Stimulated activated naive B cell treated with anti-CD40 and anti-IgM and Interleukin-4, amounts not matched to agents 10 μg/mL and 1 μg/mL and 100 μg/mL, for 72 hours (primary cell): ENCODE data around the gene RRP7A.
"Not testable (repeated sequence)": the region's sequence is repeated elsewhere in the genome, so short reads cannot be mapped to it uniquely, and the experiment has no call there.

Experiments
- ATAC-seq, 2 donors: fragments of 150-1000 bp; cut with Tn5 transposase; replicated peaks; 2 replicates each; pipeline ENCODE4 v1.10.0; 2021; ENCODE audit warnings: moderate library complexity in 1 of 2
- DNase-seq: peaks from one replicate; pipeline ENCODE4 v3.0.0; 2021
- H3K27ac Mint-ChIP-seq: one replicate; pipeline ENCODE4 v1.8.0; 2022; ENCODE audit warnings: mild to moderate bottlenecking, mixed read lengths
- H3K27me3 Mint-ChIP-seq, 2 donors: one replicate each; pipeline ENCODE4 v1.8.0; 2022; ENCODE audit warnings: mixed read lengths in 2 of 2
- H3K36me3 Mint-ChIP-seq, 2 donors: one replicate each; pipeline ENCODE4 v1.8.0; 2022; ENCODE audit warnings: mixed read lengths in 2 of 2, mild to moderate bottlenecking in 1 of 2
- H3K4me1 Mint-ChIP-seq, 2 donors: one replicate each; pipeline ENCODE4 v1.8.0; 2022; ENCODE audit warnings: mixed read lengths in 2 of 2, mild to moderate bottlenecking in 1 of 2
- H3K4me3 Mint-ChIP-seq, 2 donors: one replicate each; pipeline ENCODE4 v1.8.0; 2022; ENCODE audit warnings: mild to moderate bottlenecking in 2 of 2, mixed read lengths in 2 of 2, moderate library complexity in 1 of 2
- H3K9me3 Mint-ChIP-seq, 2 donors: one replicate each; pipeline ENCODE4 v1.8.0; 2022; ENCODE audit warnings: mixed read lengths in 2 of 2, mild to moderate bottlenecking in 1 of 2

Gene RRP7A

GRCh38 chr22:42548597-42549330, 29.2 kb upstream of the RRP7A start:
- no peaks in the 10 kb centered on the region for H3K9me3 Mint-ChIP-seq
- H3K27ac Mint-ChIP-seq, result no peak overlapping the region
- no peaks in the 10 kb centered on the region for H3K27me3 Mint-ChIP-seq
- ATAC-seq, result no peak
- no peak for DNase-seq
- no peaks in the 10 kb centered on the region for H3K36me3 Mint-ChIP-seq
- no peak overlapping the region for H3K4me3 Mint-ChIP-seq
- H3K4me1 Mint-ChIP-seq, result peaks cover 25 to 40% of the 10 kb centered on the region in 2 donors

GRCh38 chr22:42548126-42548525, 28.5 kb upstream of the RRP7A start:
- H3K4me3 Mint-ChIP-seq, ATAC-seq, H3K36me3 Mint-ChIP-seq, H3K27me3 Mint-ChIP-seq, H3K9me3 Mint-ChIP-seq, DNase-seq, H3K27ac Mint-ChIP-seq: not testable (repeated sequence)
- peaks cover 24 to 33% of the 10 kb centered on the region in 2 donors for H3K4me1 Mint-ChIP-seq

- Mint-ChIP-seq H3K9me3 (no peaks in the 10 kb centered on the region), H3K27me3 (no peaks in the 10 kb centered on the region), H3K4me1 (peaks cover 27 to 30% of the 10 kb centered on the region in 2 donors), H3K4me3 (no peak overlapping the region), H3K27ac (no peak overlapping the region), H3K36me3 (no peaks in the 10 kb centered on the region)
- ATAC-seq, result no peak
- DNase-seq, result no peak
These were observed 28.0 kb upstream of the RRP7A start for GRCh38 chr22:42547562-42547961.

- no peaks in the 10 kb centered on the region for H3K36me3 Mint-ChIP-seq
- peaks cover 8 to 13% of the 10 kb centered on the region in 2 donors for H3K4me1 Mint-ChIP-seq
- DNase-seq (no peak), ATAC-seq (no peak)
- no peaks in the 10 kb centered on the region for H3K27me3 Mint-ChIP-seq
- no peak overlapping the region for H3K27ac Mint-ChIP-seq
- no peak overlapping the region for H3K4me3 Mint-ChIP-seq
- no peaks in the 10 kb centered on the region for H3K9me3 Mint-ChIP-seq
These were observed 25.1 kb upstream of the RRP7A start for GRCh38 chr22:42544686-42545085.

GRCh38 chr22:42539236-42539771, 19.7 kb upstream of the RRP7A start:
- H3K4me3 Mint-ChIP-seq, result peak overlapping the region; percentile 21 to 28
- not testable (repeated sequence) for H3K36me3 Mint-ChIP-seq

GRCh38 chr22:42537199-42537831, 17.7 kb upstream of the RRP7A start:
- not testable (repeated sequence) for H3K9me3 Mint-ChIP-seq, H3K36me3 Mint-ChIP-seq, H3K27me3 Mint-ChIP-seq
- Mint-ChIP-seq H3K4me3 (peak overlapping the region; percentile 30 to 39), H3K27ac (peak overlapping the region; percentile 93), H3K4me1 (peaks cover 36 to 65% of the 10 kb centered on the region in 2 donors)
- ATAC-seq (peak; percentile 73 to 77), DNase-seq (peak; percentile 45)

More at GRCh38 chr22:42539236-42539771, 19.7 kb upstream of the RRP7A start:
- ATAC-seq (peak; percentile 77 to 81), DNase-seq (peak; percentile 44)
- not testable (repeated sequence) for H3K27me3 Mint-ChIP-seq, H3K9me3 Mint-ChIP-seq
- H3K27ac Mint-ChIP-seq, result peak overlapping the region; percentile 92
- H3K4me1 Mint-ChIP-seq, result peaks cover 28 to 45% of the 10 kb centered on the region in 2 donors

- not testable (repeated sequence) for ATAC-seq, H3K36me3 Mint-ChIP-seq, H3K27me3 Mint-ChIP-seq, H3K9me3 Mint-ChIP-seq, DNase-seq
- Mint-ChIP-seq H3K4me1 (peaks cover 38 to 66% of the 10 kb centered on the region in 2 donors), H3K4me3 (peak overlapping the region; percentile 30 to 39), H3K27ac (peak overlapping the region; percentile 93)
These were observed 17.0 kb upstream of the RRP7A start for GRCh38 chr22:42536634-42537033.

- no peaks in the 10 kb centered on the region for H3K27me3 Mint-ChIP-seq
- ATAC-seq (no peak), DNase-seq (no peak)
- peak overlapping the region; percentile 93 for H3K27ac Mint-ChIP-seq
- no peaks in the 10 kb centered on the region for H3K9me3 Mint-ChIP-seq
- H3K36me3 Mint-ChIP-seq, result peaks cover 0 to 3% of the 10 kb centered on the region in 2 donors
- no peak overlapping the region for H3K4me3 Mint-ChIP-seq
- peaks cover 36 to 66% of the 10 kb centered on the region in 2 donors for H3K4me1 Mint-ChIP-seq
These were observed 16.6 kb upstream of the RRP7A start for GRCh38 chr22:42536166-42536565.

GRCh38 chr22:42535082-42535731, 15.6 kb upstream of the RRP7A start:
- DNase-seq, H3K27ac Mint-ChIP-seq, H3K36me3 Mint-ChIP-seq, H3K9me3 Mint-ChIP-seq, H3K4me3 Mint-ChIP-seq, H3K27me3 Mint-ChIP-seq, ATAC-seq: not testable (repeated sequence)
- peaks cover 36 to 66% of the 10 kb centered on the region in 2 donors for H3K4me1 Mint-ChIP-seq

GRCh38 chr22:42533638-42533977, 14.0 kb upstream of the RRP7A start:
- H3K9me3 Mint-ChIP-seq, result no peaks in the 10 kb centered on the region
- H3K4me3 Mint-ChIP-seq, result peak overlapping the region; percentile 80 to 82
- peaks cover 36 to 54% of the 10 kb centered on the region in 2 donors for H3K4me1 Mint-ChIP-seq
- H3K36me3 Mint-ChIP-seq, result peaks cover 0 to 3% of the 10 kb centered on the region in 2 donors
- peak overlapping the region; percentile 94 for H3K27ac Mint-ChIP-seq
- DNase-seq (no peak), ATAC-seq (no peak)
- no peaks in the 10 kb centered on the region for H3K27me3 Mint-ChIP-seq

- not testable (repeated sequence) for H3K27ac Mint-ChIP-seq, H3K4me3 Mint-ChIP-seq, DNase-seq, H3K9me3 Mint-ChIP-seq, H3K36me3 Mint-ChIP-seq, H3K27me3 Mint-ChIP-seq, ATAC-seq
- peaks cover 24 to 33% of the 10 kb centered on the region in 2 donors for H3K4me1 Mint-ChIP-seq
These were observed 11.9 kb upstream of the RRP7A start for GRCh38 chr22:42531401-42532084.

GRCh38 chr22:42529435-42529834, 9.8 kb upstream of the RRP7A start:
- not testable (repeated sequence) for H3K9me3 Mint-ChIP-seq, H3K27ac Mint-ChIP-seq, H3K27me3 Mint-ChIP-seq, ATAC-seq, DNase-seq, H3K36me3 Mint-ChIP-seq, H3K4me3 Mint-ChIP-seq
- peaks cover 22 to 28% of the 10 kb centered on the region in 2 donors for H3K4me1 Mint-ChIP-seq

- Mint-ChIP-seq H3K27ac (peak overlapping the region; percentile 39), H3K4me3 (no peak overlapping the region), H3K27me3 (no peaks in the 10 kb centered on the region), H3K4me1 (peaks cover 17 to 21% of the 10 kb centered on the region in 2 donors), H3K9me3 (no peaks in the 10 kb centered on the region), H3K36me3 (peaks cover 0 to 2% of the 10 kb centered on the region in 2 donors)
- ATAC-seq, result no peak
- no peak for DNase-seq
These were observed 9.2 kb upstream of the RRP7A start for GRCh38 chr22:42528591-42529307.
